ENCODE results near the gene DOCK7. TPM values are rescaled to one million over a fixed set of nuclear protein-coding genes. Genes with fewer than 3 reads are reported as not detected.

The DOCK7 gene
- 73.1 and 83.0 TPM in 2 replicates for total RNA-seq
- long read RNA-seq, partial matches to known transcripts: 22 of 34 reads
- long read RNA-seq, other reads (novel, unspliced or antisense): 12 of 34 reads

- no peaks in the 10 kb centered on the region for H3K9me3 Mint-ChIP-seq (ENCODE audit: low read depth)
These were observed at the start of gene DOCK7 for GRCh38 chr1:62687903-62688686. DOCK7 (minus strand) TSS chr1:62688386; CDS start chr1:62688264, 122 bp downstream.

DNA sequence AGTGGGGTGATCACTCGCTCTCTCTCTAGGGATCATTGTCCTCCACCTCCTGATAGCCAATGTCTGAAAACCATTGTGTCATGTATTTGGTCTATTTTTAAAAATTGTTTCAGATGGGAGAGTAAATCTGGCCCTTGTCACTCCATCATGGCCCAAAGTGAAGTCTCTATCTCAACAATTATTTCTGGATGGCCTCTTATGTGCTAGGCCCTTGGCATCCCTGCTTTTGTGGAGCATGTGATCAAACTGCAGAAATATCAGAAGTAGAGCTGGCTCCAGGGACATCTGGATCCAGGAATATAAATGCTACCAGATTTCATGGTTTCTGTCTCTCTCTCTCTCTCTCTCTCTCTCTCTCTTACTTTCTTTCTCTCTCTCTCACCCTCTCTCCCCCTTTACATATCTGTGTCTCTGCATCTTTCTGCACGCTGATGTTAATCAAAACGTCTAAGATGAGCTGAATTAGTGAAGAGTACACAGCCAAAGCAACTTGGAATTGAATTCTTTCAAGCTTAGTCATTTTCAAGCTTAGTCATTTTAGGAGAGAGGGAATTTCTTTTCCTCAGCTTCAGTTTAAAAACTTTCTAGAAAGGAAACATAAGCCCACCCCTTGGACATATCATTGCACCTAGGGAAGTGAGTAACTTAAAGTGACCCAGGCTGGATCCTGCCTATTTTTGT is 47.4 kb upstream of the DOCK7 start:
- peaks cover 16% of the 10 kb centered on the region for H3K9me3 Mint-ChIP-seq (ENCODE audit: low read depth)
- peak overlapping the region; percentile 75 for H3K27ac Mint-ChIP-seq

More at GRCh38 chr1:62687903-62688686, at the start of gene DOCK7:
- DNase-seq (ENCODE audit: low spot score, unreplicated experiment): peak; percentile 73
- peak; percentile 9 for TF ChIP-seq CTCF (IDR thresholded peaks at IDR 0.05; ENCODE audit: unreplicated experiment)
- Mint-ChIP-seq H3K27me3 (no peaks in the 10 kb centered on the region), H3K36me3 (ENCODE audit: insufficient read depth) (peaks cover 6% of the 10 kb centered on the region), H3K27ac (peak within 1 kb of the TSS; percentile 99), H3K4me1 (ENCODE audit: low read depth) (peaks cover 38% of the 10 kb centered on the region), H3K4me3 (ENCODE audit: low read depth) (peak within 1 kb of the TSS; percentile 94)

GRCh38 chr1:62732331-62732730 is 44.1 kb upstream of the DOCK7 start:
- TF ChIP-seq CTCF (IDR thresholded peaks at IDR 0.05; ENCODE audit: unreplicated experiment): no peak
- Mint-ChIP-seq H3K4me1 (ENCODE audit: low read depth) (peaks cover 46% of the 10 kb centered on the region), H3K4me3 (ENCODE audit: low read depth) (no peak overlapping the region), H3K9me3 (ENCODE audit: low read depth) (peaks cover 2% of the 10 kb centered on the region), H3K36me3 (ENCODE audit: insufficient read depth) (peaks cover 2% of the 10 kb centered on the region), H3K27me3 (no peaks in the 10 kb centered on the region), H3K27ac (peak overlapping the region; percentile 82)
- DNase-seq (ENCODE audit: low spot score, unreplicated experiment): no peak

More for the DNA sequence above, 47.4 kb upstream of the DOCK7 start:
- no peak for TF ChIP-seq CTCF (IDR thresholded peaks at IDR 0.05; ENCODE audit: unreplicated experiment)
- Mint-ChIP-seq H3K27me3 (no peaks in the 10 kb centered on the region), H3K4me3 (ENCODE audit: low read depth) (no peak overlapping the region), H3K36me3 (ENCODE audit: insufficient read depth) (peaks cover 12% of the 10 kb centered on the region), H3K4me1 (ENCODE audit: low read depth) (peaks cover 28% of the 10 kb centered on the region)
- DNase-seq (ENCODE audit: low spot score, unreplicated experiment): no peak

- Mint-ChIP-seq H3K4me1 (ENCODE audit: low read depth) (peaks cover 54% of the 10 kb centered on the region), H3K27me3 (no peaks in the 10 kb centered on the region), H3K4me3 (ENCODE audit: low read depth) (peak overlapping the region; percentile 1), H3K36me3 (ENCODE audit: insufficient read depth) (peaks cover 2% of the 10 kb centered on the region), H3K9me3 (ENCODE audit: low read depth) (no peaks in the 10 kb centered on the region), H3K27ac (peak overlapping the region; percentile 74)
- no peak for DNase-seq (ENCODE audit: low spot score, unreplicated experiment)
- TF ChIP-seq CTCF (IDR thresholded peaks at IDR 0.05; ENCODE audit: unreplicated experiment): no peak
These were observed 40.8 kb upstream of the DOCK7 start for GRCh38 chr1:62728963-62729362.

DNA sequence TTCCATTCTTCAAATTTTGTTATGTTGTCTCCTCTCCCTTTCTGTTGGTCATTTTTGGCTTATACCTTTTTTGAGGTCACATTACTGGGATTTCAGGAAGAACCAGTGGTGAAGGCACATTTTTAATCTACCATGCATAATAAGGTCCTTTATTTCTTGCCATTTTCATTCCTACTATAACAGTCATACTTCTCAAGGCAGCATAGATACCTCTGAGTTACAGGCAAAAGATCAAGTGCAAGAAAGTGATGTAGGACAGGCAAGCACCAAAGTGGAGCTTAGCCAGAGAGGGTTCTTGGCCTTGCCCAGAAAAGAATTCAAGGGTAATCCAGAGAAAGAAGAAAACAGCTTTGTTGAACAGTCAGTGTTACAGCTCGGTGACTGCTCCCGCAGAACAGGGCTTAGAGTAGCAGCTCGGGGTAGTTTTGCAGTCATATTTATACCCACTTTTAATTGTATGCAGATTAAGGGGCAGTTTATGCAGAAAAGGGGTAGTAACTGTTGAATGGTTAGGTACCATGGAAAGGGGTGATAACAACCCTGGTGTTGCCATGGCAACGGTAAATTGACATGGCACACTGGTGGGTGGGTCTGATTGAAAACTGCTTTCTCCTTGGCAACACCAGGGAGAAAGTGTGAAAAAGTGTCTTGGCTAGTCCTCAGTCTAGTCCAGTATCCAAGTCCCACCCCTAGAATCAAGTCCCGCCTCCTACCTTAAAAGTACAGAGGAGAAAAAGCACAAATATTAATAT is 39.6 kb upstream of the DOCK7 start:
- peaks cover 2% of the 10 kb centered on the region for H3K36me3 Mint-ChIP-seq (ENCODE audit: insufficient read depth)
- no peaks in the 10 kb centered on the region for H3K9me3 Mint-ChIP-seq (ENCODE audit: low read depth)
- H3K27ac Mint-ChIP-seq: peak overlapping the region; percentile 77
- TF ChIP-seq CTCF (IDR thresholded peaks at IDR 0.05; ENCODE audit: unreplicated experiment): no peak
- H3K4me3 Mint-ChIP-seq (ENCODE audit: low read depth): no peak overlapping the region
- H3K27me3 Mint-ChIP-seq: no peaks in the 10 kb centered on the region
- peaks cover 44% of the 10 kb centered on the region for H3K4me1 Mint-ChIP-seq (ENCODE audit: low read depth)
- no peak for DNase-seq (ENCODE audit: low spot score, unreplicated experiment)
